NCI-H446 treated with DMSO at 0.1 percent for 48 hours (cell line): ENCODE measurements around the gene TWSG1.

Experiments
- DNase-seq: peaks from one replicate; lab custom pipeline; 2025; lab: John Stamatoyannopoulos, UW

The TWSG1 gene

GRCh38 chr18:9334329-9334972 lies at the start of gene TWSG1:
Gene TWSG1, plus strand, starts transcription at chr18:9334773. Its CDS starts 2,457 bp downstream, at chr18:9337230.
- DNase-seq, result peak; percentile 71

DNA sequence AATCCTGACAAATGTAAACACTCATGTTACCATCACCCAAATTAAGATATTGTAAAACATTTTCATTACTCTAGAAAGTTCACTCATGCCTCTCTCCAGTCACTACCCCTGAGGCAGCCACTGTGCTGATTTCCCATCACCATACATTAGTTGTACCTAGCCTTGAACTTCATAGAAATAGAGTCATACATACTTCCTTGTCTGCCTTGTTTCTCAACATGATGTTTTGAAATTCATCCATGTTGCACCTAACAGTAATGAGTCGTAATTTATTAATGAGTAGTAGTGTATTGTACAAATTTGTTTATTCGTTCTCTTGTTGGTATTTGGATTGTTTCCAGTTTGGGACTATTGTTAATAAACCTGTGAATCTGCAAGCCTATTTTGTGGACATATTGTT lies 49.0 kb upstream of the TWSG1 start:
- DNase-seq, result no peak

DNA sequence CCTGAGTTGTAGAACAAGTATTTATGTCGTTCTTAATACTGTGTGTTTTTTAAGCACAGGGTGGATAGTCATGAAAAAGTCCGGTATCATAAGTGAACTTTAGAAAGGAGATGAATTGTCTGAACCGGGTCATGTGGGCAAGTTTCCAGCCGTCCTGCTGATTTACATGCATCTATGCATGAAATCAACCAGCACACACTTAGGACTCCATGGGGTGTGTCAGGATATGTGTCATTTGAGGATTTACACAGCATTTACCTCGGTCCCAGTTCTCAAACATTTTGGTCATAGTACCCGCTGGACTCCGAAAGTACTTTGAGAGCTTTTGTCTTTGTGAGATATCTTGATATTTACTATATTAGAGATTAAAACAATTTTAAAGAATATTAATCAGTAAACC lies 47.5 kb upstream of the TWSG1 start:
- no peak for DNase-seq

GRCh38 chr18:9289698-9290097 lies 44.9 kb upstream of the TWSG1 start:
- DNase-seq, result no peak

GRCh38 chr18:9290156-9290555 lies 44.4 kb upstream of the TWSG1 start:
- no peak for DNase-seq

GRCh38 chr18:9292047-9292446 lies 42.5 kb upstream of the TWSG1 start:
- DNase-seq, result no peak

DNA sequence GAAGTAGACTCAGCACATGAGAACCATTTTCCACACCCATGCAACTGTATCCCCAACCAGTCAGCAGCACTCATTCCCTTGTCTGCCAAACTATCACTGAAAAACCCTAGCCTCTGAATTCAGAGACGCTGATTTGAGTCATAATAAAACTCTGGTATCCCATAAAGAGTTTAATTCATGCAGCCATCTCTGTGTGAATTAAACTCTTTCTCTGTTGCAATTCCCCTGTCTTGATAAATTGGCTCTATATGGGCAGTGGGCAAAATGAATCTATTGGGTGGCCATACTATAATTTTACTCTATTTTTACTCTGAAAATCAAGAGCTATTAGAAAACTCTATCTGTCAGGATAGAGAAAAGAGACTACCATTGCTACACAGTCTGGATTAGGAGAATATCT lies 40.6 kb upstream of the TWSG1 start:
- no peak for DNase-seq

- DNase-seq, result no peak
Measured at GRCh38 chr18:9296233-9297006, 38.2 kb upstream of the TWSG1 start.

DNA sequence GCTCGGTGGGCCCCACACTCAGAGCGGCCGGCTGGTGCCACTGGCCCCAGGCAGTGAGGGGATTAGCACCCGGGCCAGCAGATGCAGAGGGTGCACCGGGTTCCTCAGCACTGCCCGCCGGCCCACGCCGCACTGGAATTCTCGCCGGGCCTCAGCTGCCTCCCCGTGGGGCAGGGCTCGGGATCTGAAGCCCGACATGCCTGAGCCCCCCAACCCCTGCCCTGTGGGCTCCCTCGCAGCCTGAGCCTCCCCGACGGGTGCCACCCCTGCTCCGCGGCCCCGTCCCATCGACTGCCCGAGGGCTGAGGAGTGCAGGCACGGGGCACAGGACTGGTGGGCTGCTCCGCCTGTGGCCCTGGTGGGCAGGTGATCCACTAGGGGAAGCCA lies 37.6 kb upstream of the TWSG1 start:
- no peak for DNase-seq

DNA sequence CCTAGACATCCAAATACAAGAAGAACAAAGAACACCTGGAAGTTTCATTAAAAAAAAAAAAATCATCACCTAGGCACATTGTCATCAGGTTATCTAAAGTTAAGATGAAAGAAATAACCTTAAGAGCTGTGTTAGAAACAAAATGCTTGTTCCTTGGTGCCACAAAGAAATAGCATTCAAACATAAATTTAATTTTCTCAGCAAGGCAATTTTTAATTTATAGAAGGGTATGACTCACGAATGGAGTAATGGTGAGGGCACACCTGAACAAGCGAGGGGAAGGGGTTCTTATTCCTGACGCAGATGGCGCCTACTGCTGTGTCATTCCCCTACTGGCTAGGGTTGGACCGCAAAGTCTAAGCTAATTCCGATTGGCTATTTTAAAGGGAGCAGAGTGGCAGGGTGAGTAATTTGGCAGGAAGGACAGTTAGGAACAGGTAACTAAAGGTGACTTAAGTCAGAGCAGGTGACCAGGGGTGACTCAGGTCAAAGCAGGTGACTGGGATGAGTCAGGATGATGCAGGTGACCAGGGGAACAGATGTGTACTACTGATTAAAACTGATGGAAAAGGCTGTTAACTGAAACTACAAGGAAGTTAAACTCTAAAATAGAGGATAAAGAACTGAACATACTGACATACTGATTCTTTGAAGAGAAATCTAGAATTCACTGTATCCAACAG lies 30.0 kb upstream of the TWSG1 start:
- DNase-seq, result no peak

DNA sequence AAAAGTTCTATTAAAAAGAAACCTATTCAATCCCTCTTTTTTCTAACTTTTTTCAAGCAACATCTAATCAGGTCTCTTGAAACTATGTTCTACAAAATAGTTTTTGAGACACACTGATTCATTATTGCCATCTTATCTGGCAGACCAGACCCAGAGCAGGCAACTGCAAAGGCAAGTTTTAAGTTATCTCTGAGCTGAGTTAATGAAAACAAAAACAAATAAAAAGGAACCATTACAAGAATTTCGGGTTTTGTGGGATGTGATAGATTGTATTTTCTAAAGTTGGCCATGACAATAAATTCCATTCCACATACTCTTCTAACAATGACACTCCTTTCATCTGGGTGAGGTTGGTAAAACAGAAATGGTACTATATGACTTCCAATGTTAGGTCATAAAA lies 15.2 kb upstream of the TWSG1 start:
- DNase-seq, result no peak

DNA sequence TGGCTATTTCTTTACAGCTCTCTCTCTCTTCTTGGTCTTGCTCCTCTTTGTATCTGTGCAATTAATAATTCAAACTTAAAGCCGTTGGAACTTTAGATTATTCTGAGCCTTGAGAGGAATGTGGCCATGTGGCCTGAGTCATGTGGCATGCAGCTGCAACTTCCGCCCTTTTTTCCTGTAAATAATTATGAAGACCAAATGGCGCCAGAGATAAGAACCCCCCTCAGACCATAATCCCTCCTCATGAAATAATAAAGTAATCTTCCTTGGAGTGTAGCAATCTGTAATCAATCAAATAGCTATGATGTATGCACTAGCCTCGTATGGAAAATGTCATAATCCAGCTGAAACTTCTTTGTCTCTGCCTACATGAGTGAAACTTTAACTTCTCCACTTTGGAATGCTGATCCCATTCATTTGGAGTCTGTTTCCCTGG lies 13.5 kb upstream of the TWSG1 start:
- DNase-seq, result no peak

DNA sequence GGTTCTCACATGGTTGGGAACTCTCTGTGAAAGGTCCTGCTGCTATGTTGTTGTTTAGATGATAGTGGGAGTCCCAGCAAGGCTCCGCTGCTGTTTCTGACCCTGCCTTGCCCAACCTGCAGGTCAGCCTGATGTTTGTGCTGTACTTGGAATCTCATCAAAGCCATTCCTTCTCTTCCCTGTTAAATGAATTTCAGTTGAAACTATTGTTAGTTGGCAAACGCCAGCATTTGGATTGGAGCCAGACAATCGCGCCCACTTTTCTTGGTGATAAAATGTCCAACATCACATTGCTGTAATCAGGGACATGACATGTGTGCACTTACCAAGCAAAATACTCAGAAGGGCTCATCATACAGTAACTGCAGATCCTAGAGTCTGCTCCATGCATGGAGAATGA lies 12.8 kb upstream of the TWSG1 start:
- DNase-seq, result no peak

DNA sequence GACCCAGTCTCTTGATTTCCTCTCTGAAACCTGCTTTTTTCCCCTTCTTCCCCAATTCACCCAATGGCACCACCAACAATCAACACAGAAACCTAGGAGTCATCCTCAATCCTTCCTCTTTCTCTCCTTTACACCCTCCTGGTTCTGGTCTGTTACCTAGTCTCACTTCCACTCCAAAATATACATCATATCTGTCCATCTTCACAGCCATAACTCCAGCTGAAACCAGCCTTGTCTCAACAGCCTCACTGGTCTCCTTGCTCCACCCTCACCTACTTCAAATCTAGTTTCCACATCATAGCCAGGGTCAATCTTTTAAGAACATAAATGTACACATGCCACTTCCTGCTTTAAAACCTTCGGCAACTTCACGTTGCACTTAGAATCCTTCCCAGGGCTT lies 11.8 kb upstream of the TWSG1 start:
- no peak for DNase-seq

GRCh38 chr18:9323750-9324445 lies 10.7 kb upstream of the TWSG1 start:
- no peak for DNase-seq

GRCh38 chr18:9325716-9326115 lies 8.9 kb upstream of the TWSG1 start:
- DNase-seq, result no peak

GRCh38 chr18:9328776-9329175 lies 5.8 kb upstream of the TWSG1 start:
- DNase-seq, result no peak

GRCh38 chr18:9329471-9329870 lies 5.1 kb upstream of the TWSG1 start:
- DNase-seq, result no peak

GRCh38 chr18:9330419-9330818 lies 4.2 kb upstream of the TWSG1 start:
- DNase-seq, result no peak

- no peak for DNase-seq
Measured at GRCh38 chr18:9333441-9334328, 888 bp upstream of the TWSG1 start.

- DNase-seq, result no peak
Measured at GRCh38 chr18:9334973-9335696, 562 bp downstream of the TWSG1 start.
